Fibroblast of villous mesenchyme (primary cell): ENCODE data around the gene PRDM8. TPM values are rescaled to one million over a fixed set of nuclear protein-coding genes. Genes with fewer than 3 reads are reported as not detected.

Source experiments
- DNase-seq: peaks from one replicate; pipeline ENCODE4 v3.0.0-alpha.2; 2010; ENCODE audit warnings: low read depth
- H3K4me3 ChIP-seq: 2 replicates; pipeline ENCODE4 v1.5.1; 2011; ENCODE audit warnings: low read depth, mild to moderate bottlenecking, low read length
- CTCF ChIP-seq: IDR thresholded peaks from 2 replicates; pipeline ENCODE4 v1.5.1; 2012; ENCODE audit warnings: low read depth, mild to moderate bottlenecking, low read length; ENCODE audit not compliant: insufficient read depth
- total RNA-seq: library from RNA; depleted of rRNA; stranded (reverse); fragments of >200 nt; gene quantifications from 2 replicates; pipeline ENCODE4 v1.2.3, GENCODE V29; 2012

The PRDM8 gene
- total RNA-seq, 1 donor = 7.3 TPM

- DNase-seq = no peak
- TF ChIP-seq CTCF = no peak
- no peak overlapping the region for H3K4me3 ChIP-seq
Observed at GRCh38 chr4:80249144-80249543, 51.8 kb downstream of the PRDM8 start.

- no peak overlapping the region for H3K4me3 ChIP-seq
- no peak for TF ChIP-seq CTCF
- no peak for DNase-seq
Observed at GRCh38 chr4:80252427-80252826, 55.1 kb downstream of the PRDM8 start.

GRCh38 chr4:80252953-80253352 is 55.6 kb downstream of the PRDM8 start:
- DNase-seq = no peak
- no peak for TF ChIP-seq CTCF
- H3K4me3 ChIP-seq = no peak overlapping the region

GRCh38 chr4:80253510-80253909 is 56.2 kb downstream of the PRDM8 start:
- no peak for DNase-seq
- no peak overlapping the region for H3K4me3 ChIP-seq
- no peak for TF ChIP-seq CTCF

Other genes starting within 250 kb of the PRDM8 start
- gene ANTXR2, start 124.3 kb upstream of the PRDM8 start, total RNA-seq = 105 and 107 TPM in 2 replicates
- 5.2 and 6.1 TPM in 2 replicates for gene FGF5, start 69.2 kb downstream of the PRDM8 start, total RNA-seq
- 2.6 and 3.9 TPM in 2 replicates for gene CFAP299, start 138.2 kb downstream of the PRDM8 start, total RNA-seq